Neural progenitor cell (in vitro differentiated cells): ENCODE results near the gene TNRC6C. TPM values are rescaled to one million over a fixed set of nuclear protein-coding genes. Genes with fewer than 3 reads are reported as not detected.

Experiments used
- DNase-seq: peaks from one replicate; pipeline ENCODE4 v3.0.0-alpha.2; 2016; ENCODE audit warnings: low spot score
- H2AFZ ChIP-seq: fragments of 200-600 bp; sonication (generic); replicated peaks from 2 replicates; pipeline ENCODE4 v1.6.1; 2016; ENCODE audit warnings: antibody characterized with exemption
- H3F3A ChIP-seq: fragments of 200-600 bp; sonication (generic); 2 replicates; pipeline ENCODE4 v1.6.1; 2016; ENCODE audit warnings: antibody characterized with exemption, low read depth
- H3K27ac ChIP-seq: fragments of 200-600 bp; sonication (generic); 2 replicates; pipeline ENCODE4 v1.5.1; 2016; ENCODE audit warnings: mild to moderate bottlenecking
- H3K27me3 ChIP-seq: fragments of 200-600 bp; sonication (generic); 2 replicates; pipeline ENCODE4 v1.6.1; 2016; ENCODE audit warnings: mild to moderate bottlenecking, moderate library complexity
- H3K36me3 ChIP-seq: fragments of 200-600 bp; sonication (generic); 2 replicates; pipeline ENCODE4 v1.5.1; 2016
- H3K4me1 ChIP-seq: fragments of 200-600 bp; sonication (generic); 2 replicates; pipeline ENCODE4 v1.6.1; 2016; ENCODE audit warnings: mixed run types
- H3K4me2 ChIP-seq: fragments of 200-600 bp; sonication (generic); 2 replicates; pipeline ENCODE4 v1.6.1; 2016
- H3K4me3 ChIP-seq: fragments of 200-600 bp; sonication (generic); 2 replicates; pipeline ENCODE4 v1.5.1; 2016
- H3K79me2 ChIP-seq: fragments of 200-600 bp; sonication (generic); 2 replicates; pipeline ENCODE4 v1.6.1; 2016; ENCODE audit warnings: low read depth
- H3K9ac ChIP-seq: fragments of 200-600 bp; sonication (generic); 2 replicates; pipeline ENCODE4 v1.6.1; 2016
- H3K9me3 ChIP-seq: fragments of 200-600 bp; sonication (generic); 2 replicates; pipeline ENCODE4 v1.5.1; 2016; ENCODE audit warnings: low read depth
- H4K20me1 ChIP-seq: fragments of 200-600 bp; sonication (generic); 2 replicates; pipeline ENCODE4 v1.6.1; 2016; ENCODE audit warnings: low read depth
- H3K27ac Mint-ChIP-seq: 3 replicates; pipeline ENCODE4 v1.8.0; 2021; ENCODE audit warnings: mixed read lengths
- H3K27me3 Mint-ChIP-seq: 2 replicates; pipeline ENCODE4 v1.8.0; 2022; ENCODE audit warnings: low read depth, mild to moderate bottlenecking, inconsistent platforms, moderate library complexity, mixed read lengths; ENCODE audit not compliant: insufficient read depth
- H3K36me3 Mint-ChIP-seq: 3 replicates; pipeline ENCODE4 v1.8.0; 2021; ENCODE audit warnings: mixed read lengths
- H3K4me1 Mint-ChIP-seq: 3 replicates; pipeline ENCODE4 v1.8.0; 2021; ENCODE audit warnings: mixed read lengths
- H3K4me3 Mint-ChIP-seq: 3 replicates; pipeline ENCODE4 v1.8.0; 2021; ENCODE audit warnings: mild to moderate bottlenecking, moderate library complexity, mixed read lengths
- H3K9me3 Mint-ChIP-seq: 3 replicates; pipeline ENCODE4 v1.8.0; 2020; ENCODE audit warnings: mixed read lengths
- EZH2 ChIP-seq: fragments of 200-600 bp; sonication (generic); IDR thresholded peaks from 2 replicates; pipeline ENCODE4 v1.6.1; 2017; ENCODE audit warnings: antibody characterized with exemption, mild to moderate bottlenecking, moderate library complexity
- EZH2phosphoT487 ChIP-seq: fragments of 200-600 bp; sonication (generic); IDR thresholded peaks from 2 replicates; pipeline ENCODE4 v1.6.1; 2017; ENCODE audit warnings: antibody characterized with exemption
- total RNA-seq: library from RNA; depleted of rRNA; stranded (reverse); fragments of >200 nt; gene quantifications from 2 replicates; pipeline ENCODE4 v1.2.3, GENCODE V29; 2015; ENCODE audit warnings: low replicate concordance
- TF ChIP-seq, protein P1 (sequence below): fragments of 200-600 bp; sonication (generic); IDR thresholded peaks from 2 replicates; pipeline ENCODE4 v1.5.1; 2017; ENCODE audit warnings: antibody characterized with exemption, mild to moderate bottlenecking

Gene TNRC6C
- total RNA-seq, 1 donor from 2014 or later: 14.9 TPM

DNA sequence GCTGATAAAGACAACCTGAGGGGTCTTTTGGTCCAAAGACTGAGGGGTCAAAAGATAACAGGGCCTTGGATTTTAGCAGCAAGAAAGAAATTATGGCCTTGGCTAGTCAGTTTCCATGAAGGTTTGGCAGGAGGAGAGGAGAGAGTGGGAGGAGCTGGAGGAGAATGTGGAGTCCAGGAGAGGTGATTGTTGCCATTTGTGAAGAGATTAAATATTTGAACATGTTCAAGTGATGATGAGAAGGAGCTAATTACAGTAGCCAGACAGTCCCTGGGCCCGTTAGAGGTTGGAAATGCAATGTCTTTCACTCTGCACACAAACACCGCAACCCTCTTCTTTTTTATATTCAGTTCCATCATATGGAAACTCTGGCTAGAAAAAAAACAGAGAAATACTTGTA lies 68.6 kb downstream of the TNRC6C start:
- H3F3A ChIP-seq: no peaks in the 10 kb centered on the region
- no peaks in the 10 kb centered on the region for H3K4me1 ChIP-seq
- no peak overlapping the region for H3K27ac ChIP-seq

DNA sequence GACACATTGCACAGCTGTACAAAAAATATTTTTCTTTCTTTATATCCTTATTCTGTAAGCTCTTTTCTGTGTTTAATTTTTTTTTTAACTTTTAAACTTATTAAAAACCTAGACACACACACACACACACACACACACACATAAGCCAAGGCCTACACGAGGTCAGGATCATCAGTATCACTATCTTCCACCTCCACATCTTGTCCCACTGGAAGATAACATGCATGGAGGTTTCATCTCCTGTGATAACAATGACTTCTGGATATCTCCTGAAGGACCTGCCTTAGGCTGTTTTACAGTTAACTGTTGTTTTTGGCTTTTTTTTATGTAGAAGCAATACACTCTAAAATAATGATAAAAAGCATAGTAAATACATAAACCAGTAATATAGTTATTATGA lies 71.2 kb downstream of the TNRC6C start:
- Histone ChIP-seq H3K27ac (no peak overlapping the region), H3K36me3 (peaks cover 4% of the 10 kb centered on the region), H3F3A (no peaks in the 10 kb centered on the region), H2AFZ (no peak overlapping the region), H3K4me3 (no peak overlapping the region), H3K27me3 (no peaks in the 10 kb centered on the region), H4K20me1 (peaks cover 3% of the 10 kb centered on the region), H3K4me1 (no peaks in the 10 kb centered on the region), H3K79me2 (no peaks in the 10 kb centered on the region), H3K9ac (no peak overlapping the region), H3K4me2 (no peak overlapping the region), H3K9me3 (no peaks in the 10 kb centered on the region)
- Mint-ChIP-seq H3K4me1 (peaks cover 2% of the 10 kb centered on the region), H3K27ac (no peak overlapping the region), H3K27me3 (peaks cover 3% of the 10 kb centered on the region), H3K36me3 (peaks cover 22% of the 10 kb centered on the region), H3K4me3 (no peak overlapping the region), H3K9me3 (no peaks in the 10 kb centered on the region)
- TF ChIP-seq, protein P1, sequence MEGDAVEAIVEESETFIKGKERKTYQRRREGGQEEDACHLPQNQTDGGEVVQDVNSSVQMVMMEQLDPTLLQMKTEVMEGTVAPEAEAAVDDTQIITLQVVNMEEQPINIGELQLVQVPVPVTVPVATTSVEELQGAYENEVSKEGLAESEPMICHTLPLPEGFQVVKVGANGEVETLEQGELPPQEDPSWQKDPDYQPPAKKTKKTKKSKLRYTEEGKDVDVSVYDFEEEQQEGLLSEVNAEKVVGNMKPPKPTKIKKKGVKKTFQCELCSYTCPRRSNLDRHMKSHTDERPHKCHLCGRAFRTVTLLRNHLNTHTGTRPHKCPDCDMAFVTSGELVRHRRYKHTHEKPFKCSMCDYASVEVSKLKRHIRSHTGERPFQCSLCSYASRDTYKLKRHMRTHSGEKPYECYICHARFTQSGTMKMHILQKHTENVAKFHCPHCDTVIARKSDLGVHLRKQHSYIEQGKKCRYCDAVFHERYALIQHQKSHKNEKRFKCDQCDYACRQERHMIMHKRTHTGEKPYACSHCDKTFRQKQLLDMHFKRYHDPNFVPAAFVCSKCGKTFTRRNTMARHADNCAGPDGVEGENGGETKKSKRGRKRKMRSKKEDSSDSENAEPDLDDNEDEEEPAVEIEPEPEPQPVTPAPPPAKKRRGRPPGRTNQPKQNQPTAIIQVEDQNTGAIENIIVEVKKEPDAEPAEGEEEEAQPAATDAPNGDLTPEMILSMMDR: no peak
- TF ChIP-seq EZH2: no peak
- no peak for TF ChIP-seq EZH2phosphoT487
- no peak for DNase-seq

More for the DNA sequence above, 68.6 kb downstream of the TNRC6C start:
- DNase-seq: no peak
- Mint-ChIP-seq H3K27me3 (peaks cover 5% of the 10 kb centered on the region), H3K4me3 (no peak overlapping the region), H3K27ac (no peak overlapping the region), H3K36me3 (peaks cover 10% of the 10 kb centered on the region), H3K9me3 (no peaks in the 10 kb centered on the region), H3K4me1 (peaks cover 2% of the 10 kb centered on the region)
- Histone ChIP-seq H2AFZ (no peak overlapping the region), H3K36me3 (no peaks in the 10 kb centered on the region), H3K9ac (no peak overlapping the region), H3K4me2 (no peak overlapping the region), H3K9me3 (no peaks in the 10 kb centered on the region), H3K4me3 (no peak overlapping the region), H3K79me2 (no peaks in the 10 kb centered on the region), H4K20me1 (peaks cover 3% of the 10 kb centered on the region), H3K27me3 (no peaks in the 10 kb centered on the region)
- TF ChIP-seq EZH2phosphoT487 (no peak), EZH2 (no peak)
- TF ChIP-seq, protein P1: no peak

DNA sequence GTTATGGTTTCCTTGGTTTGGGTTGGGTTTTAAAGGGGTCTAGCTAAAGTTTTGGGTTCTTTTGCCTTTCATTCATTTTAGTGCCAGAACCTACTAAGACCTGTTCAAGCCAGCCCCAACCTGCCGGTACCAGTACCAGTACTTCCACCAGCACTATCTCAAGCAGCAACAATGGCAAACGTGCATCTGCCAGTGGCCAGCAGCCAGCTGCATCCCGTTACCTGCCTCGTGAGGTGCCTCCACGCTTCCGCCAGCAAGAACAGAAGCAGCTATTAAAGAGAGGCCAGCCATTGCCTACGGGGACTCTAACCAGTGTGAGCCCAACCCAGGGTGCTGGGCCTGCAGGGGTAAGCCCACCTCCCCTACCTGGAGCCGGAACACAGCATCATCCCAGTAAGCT lies 72.9 kb downstream of the TNRC6C start:
- TF ChIP-seq, protein P1: no peak
- TF ChIP-seq EZH2phosphoT487 (no peak), EZH2 (no peak)
- H3F3A ChIP-seq: no peaks in the 10 kb centered on the region
- DNase-seq: no peak
- H3K36me3 ChIP-seq: peaks cover 4% of the 10 kb centered on the region
- Mint-ChIP-seq H3K4me3 (no peak overlapping the region), H3K36me3 (peaks cover 24% of the 10 kb centered on the region), H3K9me3 (no peaks in the 10 kb centered on the region), H3K27ac (no peak overlapping the region), H3K27me3 (peaks cover 3% of the 10 kb centered on the region), H3K4me1 (peaks cover 2% of the 10 kb centered on the region)
- H3K27ac ChIP-seq: no peak overlapping the region
- H3K27me3 ChIP-seq: no peaks in the 10 kb centered on the region
- no peak overlapping the region for H3K4me3 ChIP-seq
- H3K79me2 ChIP-seq: no peaks in the 10 kb centered on the region
- peaks cover 5% of the 10 kb centered on the region for H3K4me1 ChIP-seq
- H3K9ac ChIP-seq: no peak overlapping the region
- no peak overlapping the region for H3K4me2 ChIP-seq
- H4K20me1 ChIP-seq: peaks cover 3% of the 10 kb centered on the region
- H2AFZ ChIP-seq: no peak overlapping the region
- no peaks in the 10 kb centered on the region for H3K9me3 ChIP-seq
